HEK293T (cell line): Measurements from ENCODE around the gene CNOT9.

Experiments
- ARNT ChIP-seq: fragments of 450-650 bp; IDR thresholded peaks from 2 replicates; pipeline ENCODE4 v1.6.1; 2017; ENCODE audit warnings: mild to moderate bottlenecking
- BHLHE40 ChIP-seq: fragments of 450-650 bp; IDR thresholded peaks from 2 replicates; pipeline ENCODE4 v1.6.1; 2016; ENCODE audit warnings: mild to moderate bottlenecking, moderate library complexity, borderline replicate concordance
- ELF4 ChIP-seq: fragments of 450-650 bp; IDR thresholded peaks from 2 replicates; pipeline ENCODE4 v1.6.1; 2017; ENCODE audit warnings: antibody characterized with exemption
- FOXA1 ChIP-seq: fragments of 450-650 bp; IDR thresholded peaks from 2 replicates; pipeline ENCODE4 v1.6.1; 2016; ENCODE audit warnings: mild to moderate bottlenecking
- FOXM1 ChIP-seq: fragments of 450-650 bp; IDR thresholded peaks from 2 replicates; pipeline ENCODE4 v1.6.1; 2017; ENCODE audit warnings: mild to moderate bottlenecking, borderline replicate concordance
- L3MBTL2 ChIP-seq: fragments of 450-650 bp; conservative IDR thresholded peaks from 2 replicates; pipeline ENCODE4 v1.6.1; 2016; ENCODE audit warnings: mild to moderate bottlenecking
- NFRKB ChIP-seq: fragments of 450-650 bp; IDR thresholded peaks from 2 replicates; pipeline ENCODE4 v1.6.1; 2016; ENCODE audit warnings: mild to moderate bottlenecking, moderate library complexity
- SP1 ChIP-seq: fragments of 450-650 bp; IDR thresholded peaks from 2 replicates; pipeline ENCODE4 v1.6.1; 2017
- SUZ12 ChIP-seq: fragments of 450-650 bp; IDR thresholded peaks from 2 replicates; pipeline ENCODE4 v1.6.1; 2016; ENCODE audit warnings: mild to moderate bottlenecking
- ZNF384 ChIP-seq: fragments of 450-650 bp; IDR thresholded peaks from 2 replicates; pipeline ENCODE4 v1.6.1; 2016

DNA sequence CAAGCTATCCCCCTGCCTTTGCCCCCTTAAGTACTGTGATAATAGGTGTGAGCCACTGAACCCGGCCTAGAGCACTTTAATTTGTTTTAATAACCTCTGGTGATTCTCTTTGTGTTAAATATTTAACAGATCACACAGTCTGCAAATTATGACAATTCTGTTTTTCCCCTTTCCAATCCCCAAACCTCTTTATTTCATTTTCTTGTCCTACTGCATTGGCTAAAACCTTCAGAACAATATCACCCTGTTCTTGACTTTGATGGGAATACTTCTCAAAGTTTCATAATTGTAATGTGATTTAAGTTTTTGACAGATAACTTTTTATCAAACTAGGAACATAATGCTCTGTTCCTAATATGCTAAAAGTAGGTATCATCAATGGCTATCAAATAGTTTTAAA is 45.0 kb upstream of the CNOT9 start:
- no peak for TF ChIP-seq ARNT
- TF ChIP-seq BHLHE40 = no peak
- no peak for TF ChIP-seq FOXA1
- TF ChIP-seq SUZ12 = no peak
- no peak for TF ChIP-seq ELF4
- TF ChIP-seq FOXM1 = no peak
- TF ChIP-seq SP1 = no peak
- no peak for TF ChIP-seq NFRKB
- TF ChIP-seq ZNF384 = no peak
- TF ChIP-seq L3MBTL2 = no peak
